GM12874 (cell line): ENCODE data around the gene NUP210L.

Experiments used
- CTCF ChIP-seq: IDR thresholded peaks from 2 replicates; pipeline ENCODE4 v1.5.1; 2011; ENCODE audit warnings: low read depth, mild to moderate bottlenecking, control low read depth, low read length, moderate library complexity; ENCODE audit not compliant: insufficient read depth

The NUP210L gene

DNA sequence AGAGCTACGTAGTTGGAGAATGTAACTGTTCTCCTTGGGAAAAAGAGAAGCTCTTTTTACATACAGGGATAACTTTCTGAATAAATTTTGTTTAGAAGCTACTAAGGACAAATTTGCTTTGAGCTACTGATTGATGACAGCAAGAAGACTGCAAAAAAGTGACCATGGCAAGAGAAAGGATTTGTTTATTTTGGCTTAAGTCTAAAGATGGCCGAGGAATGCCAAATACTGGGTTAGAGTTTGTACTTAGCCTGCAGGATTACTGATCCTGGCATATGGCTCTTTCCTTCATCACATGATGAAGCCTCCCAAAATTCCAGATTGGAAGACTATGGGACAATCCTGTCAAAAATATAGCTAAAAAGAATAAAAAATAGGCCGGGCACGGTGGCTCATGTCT, 135.6 kb downstream of the NUP210L start:
- no peak for TF ChIP-seq CTCF

GRCh38 chr1:154014154-154014907, 140.5 kb downstream of the NUP210L start:
- no peak for TF ChIP-seq CTCF

GRCh38 chr1:154012129-154012528, 142.7 kb downstream of the NUP210L start:
- no peak for TF ChIP-seq CTCF

DNA sequence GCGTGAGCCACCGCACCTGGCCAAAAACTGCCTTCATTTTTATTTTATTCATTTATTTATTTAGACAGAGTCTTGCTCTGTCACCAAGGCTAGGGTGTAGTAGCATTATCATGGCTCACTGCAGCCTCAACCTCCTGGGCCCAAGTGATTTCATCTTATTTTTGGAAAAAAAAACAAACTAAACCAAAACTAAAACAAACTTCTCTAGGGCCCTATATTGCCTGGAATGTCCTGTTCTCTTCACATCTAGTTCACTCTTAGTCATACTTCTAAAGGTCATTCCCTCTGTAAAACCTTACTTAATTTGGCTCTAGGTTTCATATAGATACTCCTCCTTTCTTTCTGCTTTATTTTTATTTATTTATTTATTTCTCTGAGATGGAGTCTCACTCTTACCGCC, 148.7 kb downstream of the NUP210L start:
- no peak for TF ChIP-seq CTCF

GRCh38 chr1:154000420-154000819, 154.5 kb downstream of the NUP210L start:
- no peak for TF ChIP-seq CTCF

DNA sequence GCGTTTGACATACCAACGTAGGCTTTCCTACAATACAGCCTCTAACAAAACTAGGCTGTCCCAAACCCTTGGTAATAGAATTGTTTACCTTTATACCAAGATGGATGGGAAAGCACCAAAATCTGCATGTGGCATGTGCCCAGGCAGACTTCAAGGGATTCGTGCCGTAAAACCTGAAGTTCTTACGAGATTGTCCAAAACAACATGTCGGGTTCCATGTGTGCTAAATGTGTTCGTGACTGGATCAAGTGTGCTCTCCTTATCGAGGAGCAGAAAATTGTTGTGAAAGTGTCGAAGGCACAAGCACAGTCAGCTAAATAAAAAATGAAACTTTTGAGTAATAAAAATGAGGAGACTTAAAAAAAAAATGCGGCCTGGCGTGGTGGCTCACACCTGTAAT, 159.2 kb downstream of the NUP210L start:
- no peak for TF ChIP-seq CTCF

DNA sequence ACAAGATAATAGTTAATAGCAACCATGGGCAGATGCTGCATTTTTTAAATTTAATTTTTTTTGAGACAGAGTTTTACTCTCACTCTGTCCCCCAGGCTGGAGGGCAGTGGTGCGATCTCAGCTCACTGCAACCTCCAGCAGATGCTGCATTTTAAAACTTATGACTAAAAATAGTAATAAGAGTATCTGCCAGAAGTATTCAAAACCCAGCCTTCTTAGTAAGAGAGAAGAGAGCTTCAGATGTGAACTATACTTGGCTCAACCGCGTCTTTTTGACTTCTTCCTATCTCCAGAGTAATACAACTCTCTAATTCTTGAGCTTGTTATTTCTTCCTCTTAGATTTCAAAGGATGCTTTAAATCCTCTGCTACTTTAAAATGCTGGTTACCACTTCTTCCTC, 159.7 kb downstream of the NUP210L start:
- TF ChIP-seq CTCF = no peak
